Activated B cell treated with CpG ODN at 0.5 μM for 24 hours (primary cell): ENCODE data around the gene IGF2BP3. TPM values are rescaled to one million over a fixed set of nuclear protein-coding genes. Genes with fewer than 3 reads are reported as not detected.

ENCODE experiments used
- ATAC-seq: fragments of 200-7000 bp; cut with Tn5 transposase; one replicate; pipeline ENCODE4 v1.10.0; 2021; ENCODE audit warnings: low read depth, mild to moderate bottlenecking, moderate library complexity
- CTCF ChIA-PET: fragments of 350-600 bp; sonication (Branson Sonifier 250); formaldehyde crosslinking; loops from one replicate; lab custom pipeline; 2021; ENCODE audit warnings: antibody characterized with exemption; lab: Charles Lee
- POLR2A ChIA-PET: fragments of 350-600 bp; sonication (Branson Sonifier 250); formaldehyde crosslinking; loops from one replicate; lab custom pipeline; 2021; ENCODE audit warnings: antibody characterized with exemption; lab: Charles Lee
- DNase-seq: peaks from one replicate; pipeline ENCODE4 v3.0.0; 2022
- H3K27ac Mint-ChIP-seq: one replicate; pipeline ENCODE4 v1.8.0; 2020; ENCODE audit warnings: mixed read lengths
- H3K27me3 Mint-ChIP-seq: one replicate; pipeline ENCODE4 v1.8.0; 2021; ENCODE audit warnings: mixed read lengths
- H3K36me3 Mint-ChIP-seq: one replicate; pipeline ENCODE4 v1.8.0; 2021; ENCODE audit warnings: low read depth, mixed read lengths
- H3K4me1 Mint-ChIP-seq: one replicate; pipeline ENCODE4 v1.8.0; 2021; ENCODE audit warnings: mixed read lengths
- H3K4me3 Mint-ChIP-seq: one replicate; pipeline ENCODE4 v1.8.0; 2020; ENCODE audit warnings: mild to moderate bottlenecking, mixed read lengths
- H3K9me3 Mint-ChIP-seq: one replicate; pipeline ENCODE4 v1.8.0; 2020; ENCODE audit warnings: mixed read lengths
- CTCF ChIP-seq: fragments of 200-600 bp; IDR thresholded peaks from one replicate; pipeline ENCODE4 v1.8.0; 2022; ENCODE audit warnings: antibody characterized with exemption, mild to moderate bottlenecking
- intact Hi-C: fragments of 100-400 bp; cut with micrococcal nuclease; formaldehyde crosslinking; loops from one replicate; pipeline ENCODE4 v1.15.1; 2024
- total RNA-seq: library from RNA; stranded (reverse); gene quantifications from 2 replicates; pipeline ENCODE4 v1.2.3, GENCODE V29; 2022

The IGF2BP3 gene
- total RNA-seq, 1 donor from 2014 or later: 10.3 TPM

DNA sequence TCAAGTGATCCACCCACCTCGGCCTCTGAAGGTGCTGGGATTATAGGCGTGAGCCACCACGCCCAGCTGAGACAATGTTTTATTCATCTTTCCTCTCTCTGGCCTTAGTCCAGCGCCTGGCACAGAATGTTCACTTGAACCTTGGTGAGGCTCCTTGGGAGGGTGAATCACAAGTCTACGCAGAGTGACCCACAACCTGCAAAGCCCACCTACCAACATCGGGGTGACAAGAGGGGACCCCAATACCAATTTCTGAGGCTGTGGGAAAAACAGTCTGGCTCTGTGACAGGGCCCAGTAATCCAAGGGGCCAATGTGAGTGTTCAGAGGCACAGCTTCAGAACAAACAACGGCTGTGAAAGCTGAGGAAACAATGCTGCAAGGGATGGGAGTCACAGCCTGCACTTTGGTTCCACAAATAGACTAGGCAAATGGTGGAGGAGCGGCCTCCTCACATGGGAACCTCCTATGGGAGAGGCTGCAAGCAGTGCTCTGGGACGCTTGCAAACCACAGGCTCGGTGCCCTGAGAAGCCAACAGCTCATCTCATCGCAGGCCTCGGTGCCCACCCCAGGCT, 176.7 kb downstream of the IGF2BP3 start:
- H3K27me3 Mint-ChIP-seq: peaks cover 4% of the 10 kb centered on the region
- ChIA-PET POLR2A (no interaction called here), CTCF (no interaction called here)
- H3K27ac Mint-ChIP-seq: no peak overlapping the region
- no peak for TF ChIP-seq CTCF
- H3K4me3 Mint-ChIP-seq: no peak overlapping the region
- H3K36me3 Mint-ChIP-seq: no peaks in the 10 kb centered on the region
- DNase-seq (no peak), ATAC-seq (no peak)
- intact Hi-C loops: loop anchor here (10.0 kb wide), 1 partner anchor 1831 kb away; the partner anchor contains the start of gene CYCS
- no peaks in the 10 kb centered on the region for H3K9me3 Mint-ChIP-seq
- H3K4me1 Mint-ChIP-seq: peaks cover 4% of the 10 kb centered on the region

GRCh38 chr7:23292623-23293022, 177.7 kb downstream of the IGF2BP3 start:
- Mint-ChIP-seq H3K27me3 (peaks cover 4% of the 10 kb centered on the region), H3K9me3 (no peaks in the 10 kb centered on the region), H3K4me3 (no peak overlapping the region), H3K27ac (no peak overlapping the region), H3K4me1 (no peaks in the 10 kb centered on the region), H3K36me3 (no peaks in the 10 kb centered on the region)
- intact Hi-C loops: loop anchor here (10.0 kb wide), 1 partner anchor 1832 kb away; the partner anchor contains the start of gene CYCS
- ChIA-PET POLR2A (interaction anchor here (0.5 kb wide), 1 partner anchor 11 kb away, joined by 7 read pairs; no protein-coding TSS in a partner anchor), CTCF (interaction anchor here (1.3 kb wide), 1 partner anchor 20 kb away, joined by 3 read pairs; no protein-coding TSS in a partner anchor)
- DNase-seq: no peak
- no peak for TF ChIP-seq CTCF
- no peak for ATAC-seq

- POLR2A ChIA-PET: no interaction called here
- ATAC-seq (no peak), DNase-seq (no peak)
- intact Hi-C loops: loop anchor here (10.0 kb wide), 1 partner anchor 1833 kb away; the partner anchor contains the start of gene CYCS
- CTCF ChIA-PET: interaction anchor here (1.3 kb wide), 1 partner anchor 19 kb away, joined by 3 read pairs; no protein-coding TSS in a partner anchor
- TF ChIP-seq CTCF: no peak
- no peaks in the 10 kb centered on the region for H3K9me3 Mint-ChIP-seq
- no peaks in the 10 kb centered on the region for H3K4me1 Mint-ChIP-seq
- H3K4me3 Mint-ChIP-seq: no peak overlapping the region
- peaks cover 4% of the 10 kb centered on the region for H3K27me3 Mint-ChIP-seq
- H3K36me3 Mint-ChIP-seq: no peaks in the 10 kb centered on the region
- H3K27ac Mint-ChIP-seq: no peak overlapping the region
Observed at GRCh38 chr7:23291957-23292560, 178.2 kb downstream of the IGF2BP3 start.

DNA sequence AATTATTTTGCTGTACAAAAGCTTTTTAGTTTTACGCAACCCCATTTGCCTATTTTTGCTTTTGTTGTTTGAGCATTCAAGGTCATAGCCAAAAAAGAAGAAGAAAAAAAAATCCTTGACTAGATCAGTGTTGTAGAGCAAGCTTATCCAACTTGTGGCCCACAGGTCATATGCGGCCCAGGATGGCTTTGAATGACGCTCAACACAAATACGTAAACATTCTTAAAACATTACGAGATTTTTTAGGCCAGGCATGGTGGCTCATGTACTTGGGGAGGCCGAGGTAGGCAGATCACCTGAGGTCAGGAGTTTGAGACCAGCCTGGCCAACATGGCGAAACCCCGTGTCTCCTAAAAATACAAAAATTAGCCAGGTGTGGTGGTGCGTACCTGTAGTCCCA, 179.3 kb downstream of the IGF2BP3 start:
- H3K4me3 Mint-ChIP-seq: no peak overlapping the region
- ATAC-seq: no peak
- no peaks in the 10 kb centered on the region for H3K9me3 Mint-ChIP-seq
- TF ChIP-seq CTCF: no peak
- ChIA-PET CTCF (interaction anchor here (0.9 kb wide), 1 partner anchor 18 kb away, joined by 3 read pairs; no protein-coding TSS in a partner anchor), POLR2A (no interaction called here)
- H3K27me3 Mint-ChIP-seq: peaks cover under 1% of the 10 kb centered on the region
- H3K36me3 Mint-ChIP-seq: no peaks in the 10 kb centered on the region
- intact Hi-C loops: loop anchor here (10.0 kb wide), 1 partner anchor 1834 kb away; the partner anchor contains the start of gene CYCS
- H3K4me1 Mint-ChIP-seq: no peaks in the 10 kb centered on the region
- no peak overlapping the region for H3K27ac Mint-ChIP-seq
- no peak for DNase-seq

- Mint-ChIP-seq H3K27ac (no peak overlapping the region), H3K4me3 (no peak overlapping the region), H3K4me1 (no peaks in the 10 kb centered on the region), H3K36me3 (no peaks in the 10 kb centered on the region), H3K27me3 (no peaks in the 10 kb centered on the region), H3K9me3 (no peaks in the 10 kb centered on the region)
- no peak for DNase-seq
- intact Hi-C loops: no loop called here
- ATAC-seq: no peak
- ChIA-PET CTCF (interaction anchor here (0.8 kb wide), 1 partner anchor 15 kb away, joined by 4 read pairs; no protein-coding TSS in a partner anchor), POLR2A (no interaction called here)
- no peak for TF ChIP-seq CTCF
Observed at GRCh38 chr7:23287612-23288011, 182.7 kb downstream of the IGF2BP3 start.
